ENCODE data around the gene NUDT22. TPM values are rescaled to one million over a fixed set of nuclear protein-coding genes. Genes with fewer than 3 reads are reported as not detected.

The NUDT22 gene
- total RNA-seq, 3 donors from 2014 or later (not counting 1 experiment from before 2014, with no cell fraction given) = 59.1 to 79.1 (median 74.8) TPM

GRCh38 chr11:64231546-64231945 is 5.5 kb downstream of the NUDT22 start:
- Mint-ChIP-seq H3K27ac (peak overlapping the region; percentile 48 to 93), H3K36me3 (no peaks in the 10 kb centered on the region), H3K9me3 (no peaks in the 10 kb centered on the region), H3K4me1 (peaks cover 22 to 43% of the 10 kb centered on the region in 2 donors), H3K27me3 (ENCODE audit: low read depth in 2 of 2) (no peaks in the 10 kb centered on the region), H3K4me3 (peak overlapping the region; percentile 81)
- Histone ChIP-seq H3K27me3 (ENCODE audit: control insufficient read depth, insufficient read depth, low read length) (no peaks in the 10 kb centered on the region), H3K27ac (ENCODE audit: low read length) (no peak overlapping the region), H3K36me3 (ENCODE audit: control insufficient read depth, insufficient read depth, low read length) (peaks cover 2% of the 10 kb centered on the region), H3K4me1 (ENCODE audit: control insufficient read depth, insufficient read depth, low read length) (peaks cover 65% of the 10 kb centered on the region), H3K9me3 (ENCODE audit: control insufficient read depth, insufficient read depth, low read length) (no peaks in the 10 kb centered on the region), H3K4me3 (ENCODE audit: low read length) (no peak overlapping the region)
- intact Hi-C loops (cut with micrococcal nuclease) = no loop called here
- ATAC-seq = no peak
- TF ChIP-seq CTCF (IDR thresholded peaks at IDR 0.05) = no peak
- no peak for DNase-seq
- 89% methylated on average over 7 of the region's 7 CpGs for WGBS (ENCODE audit: insufficient coverage)

GRCh38 chr11:64232182-64232966 is 6.3 kb downstream of the NUDT22 start:
- TF ChIP-seq CTCF (IDR thresholded peaks at IDR 0.05) = no peak
- Histone ChIP-seq H3K4me1 (ENCODE audit: control insufficient read depth, insufficient read depth, low read length) (peaks cover 57% of the 10 kb centered on the region), H3K36me3 (ENCODE audit: control insufficient read depth, insufficient read depth, low read length) (peaks cover 2% of the 10 kb centered on the region), H3K4me3 (ENCODE audit: low read length) (no peak overlapping the region), H3K9me3 (ENCODE audit: control insufficient read depth, insufficient read depth, low read length) (no peaks in the 10 kb centered on the region), H3K27ac (ENCODE audit: low read length) (no peak overlapping the region), H3K27me3 (ENCODE audit: control insufficient read depth, insufficient read depth, low read length) (no peaks in the 10 kb centered on the region)
- WGBS (ENCODE audit: insufficient coverage) = 89% methylated on average over 15 of the region's 15 CpGs
- intact Hi-C loops (cut with micrococcal nuclease) = no loop called here
- ATAC-seq (no peak), DNase-seq (peak in 1 of 2 donors; percentile 28)
- H3K36me3 Mint-ChIP-seq = no peaks in the 10 kb centered on the region
- no peaks in the 10 kb centered on the region for H3K27me3 Mint-ChIP-seq (ENCODE audit: low read depth in 2 of 2)
- H3K4me3 Mint-ChIP-seq = peak overlapping the region; percentile 64
- peak overlapping the region; percentile 65 to 93 for H3K27ac Mint-ChIP-seq
- no peaks in the 10 kb centered on the region for H3K9me3 Mint-ChIP-seq
- H3K4me1 Mint-ChIP-seq = peaks cover 15 to 40% of the 10 kb centered on the region in 2 donors

- Histone ChIP-seq H3K4me3 (ENCODE audit: low read length) (no peak overlapping the region), H3K36me3 (ENCODE audit: control insufficient read depth, insufficient read depth, low read length) (peaks cover 5% of the 10 kb centered on the region), H3K9me3 (ENCODE audit: control insufficient read depth, insufficient read depth, low read length) (no peaks in the 10 kb centered on the region), H3K4me1 (ENCODE audit: control insufficient read depth, insufficient read depth, low read length) (peaks cover 59% of the 10 kb centered on the region), H3K27ac (ENCODE audit: low read length) (no peak overlapping the region), H3K27me3 (ENCODE audit: control insufficient read depth, insufficient read depth, low read length) (no peaks in the 10 kb centered on the region)
- H3K36me3 Mint-ChIP-seq = no peaks in the 10 kb centered on the region
- H3K4me3 Mint-ChIP-seq = peak overlapping the region; percentile 42
- TF ChIP-seq CTCF (IDR thresholded peaks at IDR 0.05) = no peak
- intact Hi-C loops (cut with micrococcal nuclease) = no loop called here
- no peaks in the 10 kb centered on the region for H3K27me3 Mint-ChIP-seq (ENCODE audit: low read depth in 2 of 2)
- ATAC-seq (no peak), DNase-seq (no peak)
- H3K9me3 Mint-ChIP-seq = no peaks in the 10 kb centered on the region
- 94% methylated on average over 8 of the region's 8 CpGs for WGBS (ENCODE audit: insufficient coverage)
- H3K27ac Mint-ChIP-seq = peak overlapping the region; percentile 65 to 93
- peaks cover 13 to 34% of the 10 kb centered on the region in 2 donors for H3K4me1 Mint-ChIP-seq
Observed at GRCh38 chr11:64232967-64233315, 6.9 kb downstream of the NUDT22 start.
